Neural cell (in vitro differentiated cells): ENCODE measurements around the gene APP. TPM values are rescaled to one million over a fixed set of nuclear protein-coding genes. Genes with fewer than 3 reads are reported as not detected.
"Not testable (repeated sequence)": the region's sequence is repeated elsewhere in the genome, so short reads cannot be mapped to it uniquely, and the experiment has no call there.

Experiments used
- H2AFZ ChIP-seq: fragments of 200-600, 300-800 bp; sonication (generic), shearing (Covaris generic); 2 replicates; pipeline ENCODE4 v1.6.0; 2014; ENCODE audit warnings: low read depth, mild to moderate bottlenecking, antibody characterized with exemption, low read length, moderate library complexity
- H3F3A ChIP-seq: fragments of 200-600 bp; shearing (Covaris generic); 2 replicates; pipeline ENCODE4 v1.6.1; 2016; ENCODE audit warnings: mild to moderate bottlenecking, moderate library complexity, mixed read lengths, antibody characterized with exemption, low read length; ENCODE audit not compliant: insufficient read depth, poor library complexity, severe bottlenecking
- H3K27ac ChIP-seq: fragments of 200-600, 300-800 bp; sonication (generic), shearing (Covaris generic); 2 replicates; pipeline ENCODE4 v1.5.1; 2014; ENCODE audit warnings: mild to moderate bottlenecking, low read length, moderate library complexity
- H3K27me3 ChIP-seq: fragments of 300-800, 200-600 bp; sonication (generic), shearing (Covaris generic); 2 replicates; pipeline ENCODE4 v1.6.0; 2014; ENCODE audit warnings: mild to moderate bottlenecking, low read depth, low read length, moderate library complexity; ENCODE audit not compliant: insufficient read depth
- H3K36me3 ChIP-seq: fragments of 300-800, 200-600 bp; sonication (generic), shearing (Covaris generic); 2 replicates; pipeline ENCODE4 v1.5.1; 2014; ENCODE audit warnings: mild to moderate bottlenecking, antibody characterized with exemption, low read length, moderate library complexity; ENCODE audit not compliant: insufficient read depth
- H3K4me2 ChIP-seq: fragments of 300-800, 200-600 bp; sonication (generic), shearing (Covaris generic); 2 replicates; pipeline ENCODE4 v1.6.0; 2014; ENCODE audit warnings: mild to moderate bottlenecking, low read length
- H3K4me3 ChIP-seq: fragments of 300-800, 200-600 bp; sonication (generic), shearing (Covaris generic); 2 replicates; pipeline ENCODE4 v1.5.1; 2014; ENCODE audit warnings: mild to moderate bottlenecking, low read length, moderate library complexity
- H3K79me2 ChIP-seq: fragments of 200-600 bp; shearing (Covaris generic); replicated peaks from 2 replicates; pipeline ENCODE4 v1.6.0; 2014; ENCODE audit warnings: mild to moderate bottlenecking, low read length, moderate library complexity; ENCODE audit not compliant: insufficient read depth
- H3K9ac ChIP-seq: fragments of 300-800, 200-600 bp; sonication (generic), shearing (Covaris generic); 2 replicates; pipeline ENCODE4 v1.6.1; 2016; ENCODE audit warnings: mild to moderate bottlenecking, low read length, mixed read lengths
- H3K9me2 ChIP-seq: fragments of 200-600 bp; shearing (Covaris generic); 2 replicates; pipeline ENCODE4 v1.6.1; 2016; ENCODE audit warnings: mild to moderate bottlenecking, low read length, mixed read lengths; ENCODE audit not compliant: insufficient read depth
- H3K9me3 ChIP-seq: fragments of 200-600, 300-800 bp; sonication (generic), shearing (Covaris generic); 2 replicates; pipeline ENCODE4 v1.6.1; 2016; ENCODE audit warnings: mild to moderate bottlenecking, mixed run types, low read length, moderate library complexity, mixed read lengths
- H4K20me1 ChIP-seq: fragments of 200-600 bp; shearing (Covaris generic); 2 replicates; pipeline ENCODE4 v1.6.1; 2016; ENCODE audit warnings: mild to moderate bottlenecking, mixed run types; ENCODE audit not compliant: insufficient read depth
- EP300 ChIP-seq: fragments of 450-650 bp; conservative IDR thresholded peaks from 2 replicates; pipeline ENCODE4 v1.6.1; 2014; ENCODE audit warnings: antibody characterized with exemption, mild to moderate bottlenecking, moderate library complexity; ENCODE audit not compliant: poor library complexity, severe bottlenecking
- MXI1 ChIP-seq: fragments of 450-650 bp; conservative IDR thresholded peaks from 2 replicates; pipeline ENCODE4 v1.6.1; 2014; ENCODE audit warnings: antibody characterized with exemption, mild to moderate bottlenecking; ENCODE audit not compliant: poor library complexity, severe bottlenecking
- POLR2AphosphoS5 ChIP-seq: IDR thresholded peaks from 2 replicates; pipeline ENCODE4 v1.6.1; 2012
- TAF1 ChIP-seq: IDR thresholded peaks from 2 replicates; pipeline ENCODE4 v1.6.1; 2012; ENCODE audit warnings: low read depth
- polyA plus RNA-seq: library from polyadenylated mRNA; depleted of rRNA; stranded (reverse); fragments of >200 nt; gene quantifications from 2 replicates; pipeline ENCODE4 v1.2.3, GENCODE V29; 2014
- TF ChIP-seq, protein P1 (sequence below): IDR thresholded peaks from 2 replicates; pipeline ENCODE4 v1.6.1; 2012; ENCODE audit warnings: borderline replicate concordance

Gene APP
- polyA plus RNA-seq, 1 donor from 2014 or later, result 470 TPM

DNA sequence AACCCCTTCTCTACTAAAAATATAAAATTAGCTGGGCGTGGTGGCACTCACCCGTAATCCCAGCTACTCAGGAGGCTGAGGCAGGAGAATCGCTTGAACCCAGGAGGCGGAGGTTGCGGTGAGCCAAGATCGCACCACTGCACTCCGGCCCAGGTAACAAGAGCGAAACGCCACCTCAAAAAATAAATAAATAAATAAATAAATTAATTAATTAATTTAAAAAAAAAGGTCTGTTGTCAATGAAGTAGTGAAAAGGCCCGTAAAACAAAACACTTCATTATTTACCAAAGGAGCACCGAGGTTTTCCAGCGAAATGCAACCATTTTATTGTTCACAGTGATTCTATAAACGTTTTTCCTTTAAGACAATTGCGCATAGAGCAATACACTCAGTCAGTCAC, 39.5 kb downstream of the APP start:
- not testable (repeated sequence) for H3K4me3 ChIP-seq, H3K36me3 ChIP-seq, H3F3A ChIP-seq, H3K9me2 ChIP-seq, H4K20me1 ChIP-seq, H3K27me3 ChIP-seq, H3K27ac ChIP-seq, H3K4me2 ChIP-seq, H3K9me3 ChIP-seq, H2AFZ ChIP-seq, H3K9ac ChIP-seq
- peaks cover 81% of the 10 kb centered on the region for H3K79me2 ChIP-seq

DNA sequence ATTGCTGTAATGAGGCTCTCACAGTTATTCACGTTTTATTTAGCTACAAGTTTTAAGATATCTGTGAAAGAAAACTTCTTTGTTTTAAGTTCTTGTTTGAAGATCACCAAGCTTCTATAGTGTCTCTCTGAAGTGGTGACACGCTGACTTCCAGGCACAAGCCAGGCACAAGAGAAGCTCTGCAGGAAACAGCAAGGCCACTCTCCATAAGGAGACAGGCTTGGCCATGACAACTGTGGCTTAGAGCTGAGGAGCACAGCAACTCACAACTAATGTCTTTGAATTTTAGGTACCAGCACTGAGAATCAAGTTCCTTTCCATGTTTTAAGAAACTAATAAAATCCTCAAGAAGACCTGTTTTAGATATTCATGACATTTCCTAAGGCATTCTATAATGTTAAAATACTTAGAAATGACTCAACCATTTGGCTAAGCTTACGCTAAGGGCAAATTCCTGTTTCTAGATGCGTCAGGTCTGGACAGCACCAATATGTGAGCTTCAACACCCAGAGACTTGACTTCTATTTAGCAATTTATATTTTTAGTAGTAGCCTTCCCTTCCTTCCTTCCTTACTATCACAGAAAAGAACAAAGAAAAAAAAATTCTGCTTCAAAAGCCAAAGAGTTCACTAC, 40.2 kb downstream of the APP start:
- no peaks in the 10 kb centered on the region for H4K20me1 ChIP-seq
- H3K4me2 ChIP-seq, result no peak overlapping the region
- no peak overlapping the region for H3K9ac ChIP-seq
- no peaks in the 10 kb centered on the region for H3F3A ChIP-seq
- TF ChIP-seq POLR2AphosphoS5 (no peak), EP300 (no peak)
- TF ChIP-seq, protein P1, sequence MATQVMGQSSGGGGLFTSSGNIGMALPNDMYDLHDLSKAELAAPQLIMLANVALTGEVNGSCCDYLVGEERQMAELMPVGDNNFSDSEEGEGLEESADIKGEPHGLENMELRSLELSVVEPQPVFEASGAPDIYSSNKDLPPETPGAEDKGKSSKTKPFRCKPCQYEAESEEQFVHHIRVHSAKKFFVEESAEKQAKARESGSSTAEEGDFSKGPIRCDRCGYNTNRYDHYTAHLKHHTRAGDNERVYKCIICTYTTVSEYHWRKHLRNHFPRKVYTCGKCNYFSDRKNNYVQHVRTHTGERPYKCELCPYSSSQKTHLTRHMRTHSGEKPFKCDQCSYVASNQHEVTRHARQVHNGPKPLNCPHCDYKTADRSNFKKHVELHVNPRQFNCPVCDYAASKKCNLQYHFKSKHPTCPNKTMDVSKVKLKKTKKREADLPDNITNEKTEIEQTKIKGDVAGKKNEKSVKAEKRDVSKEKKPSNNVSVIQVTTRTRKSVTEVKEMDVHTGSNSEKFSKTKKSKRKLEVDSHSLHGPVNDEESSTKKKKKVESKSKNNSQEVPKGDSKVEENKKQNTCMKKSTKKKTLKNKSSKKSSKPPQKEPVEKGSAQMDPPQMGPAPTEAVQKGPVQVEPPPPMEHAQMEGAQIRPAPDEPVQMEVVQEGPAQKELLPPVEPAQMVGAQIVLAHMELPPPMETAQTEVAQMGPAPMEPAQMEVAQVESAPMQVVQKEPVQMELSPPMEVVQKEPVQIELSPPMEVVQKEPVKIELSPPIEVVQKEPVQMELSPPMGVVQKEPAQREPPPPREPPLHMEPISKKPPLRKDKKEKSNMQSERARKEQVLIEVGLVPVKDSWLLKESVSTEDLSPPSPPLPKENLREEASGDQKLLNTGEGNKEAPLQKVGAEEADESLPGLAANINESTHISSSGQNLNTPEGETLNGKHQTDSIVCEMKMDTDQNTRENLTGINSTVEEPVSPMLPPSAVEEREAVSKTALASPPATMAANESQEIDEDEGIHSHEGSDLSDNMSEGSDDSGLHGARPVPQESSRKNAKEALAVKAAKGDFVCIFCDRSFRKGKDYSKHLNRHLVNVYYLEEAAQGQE, result no peak
- peaks cover 84% of the 10 kb centered on the region for H3K79me2 ChIP-seq
- no peak overlapping the region for H2AFZ ChIP-seq
- H3K27ac ChIP-seq, result no peak overlapping the region
- H3K9me2 ChIP-seq, result no peaks in the 10 kb centered on the region
- no peaks in the 10 kb centered on the region for H3K36me3 ChIP-seq
- H3K9me3 ChIP-seq, result no peaks in the 10 kb centered on the region
- H3K27me3 ChIP-seq, result no peaks in the 10 kb centered on the region
- no peak overlapping the region for H3K4me3 ChIP-seq

DNA sequence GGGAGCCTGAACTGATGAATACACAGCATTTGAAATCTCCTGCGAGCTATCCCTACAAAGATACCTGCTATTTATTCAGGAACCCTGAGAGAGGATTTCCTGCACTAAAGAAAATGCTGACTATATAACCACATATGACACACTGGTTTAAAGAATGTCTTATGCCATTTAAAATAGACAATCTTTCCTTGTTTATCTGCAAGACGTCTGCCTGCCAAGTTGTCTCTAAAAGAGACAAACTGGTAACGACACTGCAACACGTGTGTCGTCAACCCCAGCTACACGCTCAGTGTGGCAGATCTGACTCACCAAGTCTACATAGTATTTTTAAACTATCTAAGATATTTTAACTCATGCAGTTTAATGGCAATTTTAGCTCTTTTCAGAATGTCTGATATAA, 42.7 kb downstream of the APP start:
- no peaks in the 10 kb centered on the region for H3K9me3 ChIP-seq
- H3K9me2 ChIP-seq, result no peaks in the 10 kb centered on the region
- peak overlapping the region; percentile 10 for H3K4me3 ChIP-seq
- H3F3A ChIP-seq, result peaks cover 2% of the 10 kb centered on the region
- H3K36me3 ChIP-seq, result no peaks in the 10 kb centered on the region
- no peak overlapping the region for H2AFZ ChIP-seq
- no peak overlapping the region for H3K4me2 ChIP-seq
- no peak overlapping the region for H3K27ac ChIP-seq
- H3K9ac ChIP-seq, result no peak overlapping the region
- H4K20me1 ChIP-seq, result no peaks in the 10 kb centered on the region
- H3K79me2 ChIP-seq, result peaks cover 84% of the 10 kb centered on the region
- TF ChIP-seq EP300 (peak; percentile 93), MXI1 (peak; percentile 49), POLR2AphosphoS5 (peak; percentile 82), TAF1 (no peak)
- TF ChIP-seq, protein P1, result peak; percentile 30
- H3K27me3 ChIP-seq, result no peaks in the 10 kb centered on the region
